ENCODE data around the gene BRMS1L. TPM values are rescaled to one million over a fixed set of nuclear protein-coding genes. Genes with fewer than 3 reads are reported as not detected.

BRMS1L gene
- total RNA-seq, 1 experiment from 2014 or later = 7.6 TPM

Other genes starting within 250 kb of the BRMS1L start
- gene RALGAPA1, start 17.0 kb upstream of the BRMS1L start, total RNA-seq (2014; rRNA removed; shearing (Covaris generic)) = 10.8 and 11.3 TPM in 2 replicates

All from H4 (cell line).